HT-29 (cell line): ENCODE data around the gene MMD. TPM values are rescaled to one million over a fixed set of nuclear protein-coding genes. Genes with fewer than 3 reads are reported as not detected.
"Not testable (repeated sequence)": the region's sequence is repeated elsewhere in the genome, so short reads cannot be mapped to it uniquely, and the experiment has no call there.

Source experiments
- DNase-seq: peaks from one replicate; pipeline ENCODE4 v3.0.0-alpha.2; 2015; ENCODE audit warnings: low spot score
- total RNA-seq: library from RNA; depleted of rRNA; stranded (reverse); fragments of >200 nt; shearing (Covaris generic); gene quantifications from 2 replicates; pipeline ENCODE4 v1.2.3, GENCODE V29; 2014

Gene MMD
- total RNA-seq, 1 experiment from 2014 or later: 20.2 TPM

GRCh38 chr17:55444471-55445441 lies 23.1 kb upstream of the MMD start:
- DNase-seq: no peak

- no peak for DNase-seq
Measured at GRCh38 chr17:55443904-55444303, 22.3 kb upstream of the MMD start.

GRCh38 chr17:55442953-55443683 lies 21.5 kb upstream of the MMD start:
- no peak for DNase-seq

GRCh38 chr17:55442462-55442861 lies 20.8 kb upstream of the MMD start:
- DNase-seq: no peak

GRCh38 chr17:55441544-55441943 lies 19.9 kb upstream of the MMD start:
- DNase-seq: no peak

- DNase-seq: no peak
Measured at GRCh38 chr17:55440391-55440790, 18.8 kb upstream of the MMD start.

GRCh38 chr17:55437159-55437605 lies 15.5 kb upstream of the MMD start:
- DNase-seq: no peak

- no peak for DNase-seq
Measured at GRCh38 chr17:55436224-55437158, 14.9 kb upstream of the MMD start.

GRCh38 chr17:55435408-55435807 lies 13.8 kb upstream of the MMD start:
- DNase-seq: no peak

- DNase-seq: no peak
Measured at GRCh38 chr17:55434721-55435120, 13.1 kb upstream of the MMD start.

GRCh38 chr17:55433629-55434422 lies 12.2 kb upstream of the MMD start:
- DNase-seq: peak; percentile 93

GRCh38 chr17:55433029-55433628 lies 11.5 kb upstream of the MMD start:
- DNase-seq: peak; percentile 96

GRCh38 chr17:55432358-55433028 lies 10.9 kb upstream of the MMD start:
- peak; percentile 73 for DNase-seq

- not testable (repeated sequence) for DNase-seq
Measured at GRCh38 chr17:55431914-55432313, 10.3 kb upstream of the MMD start.

- peak; percentile 33 for DNase-seq
Measured at GRCh38 chr17:55430541-55431288, 9.1 kb upstream of the MMD start.

- DNase-seq: no peak
Measured at GRCh38 chr17:55427587-55427882, 5.9 kb upstream of the MMD start.

- DNase-seq: no peak
Measured at GRCh38 chr17:55426851-55427586, 5.4 kb upstream of the MMD start.

GRCh38 chr17:55424893-55425540 lies 3.4 kb upstream of the MMD start:
- no peak for DNase-seq
